HFF-Myc (cell line): ENCODE data around the gene CRYGD.
"Not testable (repeated sequence)": the region's sequence is repeated elsewhere in the genome, so short reads cannot be mapped to it uniquely, and the experiment has no call there.

Experiments used
- DNase-seq: peaks from one replicate; pipeline ENCODE4 v3.0.0-alpha.2; 2011; ENCODE audit warnings: low read depth; ENCODE audit errors: extremely low read depth
- H3K4me3 ChIP-seq: replicated peaks from 2 replicates; pipeline ENCODE4 v1.5.1; 2011; ENCODE audit warnings: low read depth, mild to moderate bottlenecking, control low read depth, low read length
- TF ChIP-seq, protein P1 (sequence below): IDR thresholded peaks from 2 replicates; pipeline ENCODE4 v1.5.1; 2012; ENCODE audit warnings: mild to moderate bottlenecking, low read depth, low read length, control low read depth; ENCODE audit errors: missing control alignments

CRYGD gene

DNA sequence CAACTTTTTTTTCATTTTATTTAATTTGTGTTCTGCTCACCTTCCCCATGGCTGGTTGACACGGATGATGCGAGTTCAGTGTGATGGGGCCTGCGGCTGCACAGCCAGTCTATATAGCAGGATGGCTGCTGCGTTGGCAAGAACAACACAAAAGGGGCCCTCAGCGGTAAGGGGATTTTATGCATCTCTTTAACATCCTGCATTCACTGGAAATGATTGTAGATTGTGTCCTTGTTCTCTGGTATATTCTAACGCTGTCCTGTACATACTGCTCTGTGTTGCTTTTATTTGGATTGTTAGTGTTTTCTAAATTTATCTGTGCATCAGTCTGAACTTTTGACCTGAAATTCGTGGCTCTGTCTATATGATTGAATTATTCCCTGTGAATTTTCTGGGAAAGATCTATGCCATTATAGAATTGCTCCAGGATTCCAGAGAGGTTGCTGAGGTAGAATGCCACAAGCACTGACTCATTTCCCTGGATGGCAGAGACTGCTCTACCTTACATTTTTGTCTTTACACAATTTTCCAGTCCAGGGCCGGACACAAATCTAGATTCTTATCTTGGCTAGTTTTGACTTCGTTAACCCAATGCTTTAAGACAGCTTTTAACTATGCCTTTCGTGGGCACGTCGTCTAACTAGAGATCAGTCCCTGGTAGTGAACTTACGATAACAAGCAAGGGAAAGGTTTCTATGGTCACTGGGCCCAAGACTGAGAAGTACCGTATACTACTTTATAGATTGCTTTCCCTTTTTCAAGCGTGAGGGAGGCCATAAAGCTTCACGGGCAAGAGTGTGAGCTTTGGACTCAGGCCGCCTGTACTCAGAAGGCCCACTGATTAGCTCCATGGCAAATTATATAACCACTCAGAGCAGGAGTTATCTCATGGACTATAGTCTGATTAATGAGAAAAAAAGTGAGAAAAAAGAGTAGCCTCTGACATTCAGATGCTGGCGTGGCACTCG, 5.7 kb upstream of the CRYGD start, which contains the start of gene CRYGC:
TSS of gene CRYGC (minus strand) at position 85 of the 968 bp plus-strand sequence. CDS start at position 49, 36 bp downstream.
- TF ChIP-seq, protein P1, sequence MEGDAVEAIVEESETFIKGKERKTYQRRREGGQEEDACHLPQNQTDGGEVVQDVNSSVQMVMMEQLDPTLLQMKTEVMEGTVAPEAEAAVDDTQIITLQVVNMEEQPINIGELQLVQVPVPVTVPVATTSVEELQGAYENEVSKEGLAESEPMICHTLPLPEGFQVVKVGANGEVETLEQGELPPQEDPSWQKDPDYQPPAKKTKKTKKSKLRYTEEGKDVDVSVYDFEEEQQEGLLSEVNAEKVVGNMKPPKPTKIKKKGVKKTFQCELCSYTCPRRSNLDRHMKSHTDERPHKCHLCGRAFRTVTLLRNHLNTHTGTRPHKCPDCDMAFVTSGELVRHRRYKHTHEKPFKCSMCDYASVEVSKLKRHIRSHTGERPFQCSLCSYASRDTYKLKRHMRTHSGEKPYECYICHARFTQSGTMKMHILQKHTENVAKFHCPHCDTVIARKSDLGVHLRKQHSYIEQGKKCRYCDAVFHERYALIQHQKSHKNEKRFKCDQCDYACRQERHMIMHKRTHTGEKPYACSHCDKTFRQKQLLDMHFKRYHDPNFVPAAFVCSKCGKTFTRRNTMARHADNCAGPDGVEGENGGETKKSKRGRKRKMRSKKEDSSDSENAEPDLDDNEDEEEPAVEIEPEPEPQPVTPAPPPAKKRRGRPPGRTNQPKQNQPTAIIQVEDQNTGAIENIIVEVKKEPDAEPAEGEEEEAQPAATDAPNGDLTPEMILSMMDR, result no peak
- DNase-seq, result no peak
- no peak within 1 kb of the TSS for H3K4me3 ChIP-seq

DNA sequence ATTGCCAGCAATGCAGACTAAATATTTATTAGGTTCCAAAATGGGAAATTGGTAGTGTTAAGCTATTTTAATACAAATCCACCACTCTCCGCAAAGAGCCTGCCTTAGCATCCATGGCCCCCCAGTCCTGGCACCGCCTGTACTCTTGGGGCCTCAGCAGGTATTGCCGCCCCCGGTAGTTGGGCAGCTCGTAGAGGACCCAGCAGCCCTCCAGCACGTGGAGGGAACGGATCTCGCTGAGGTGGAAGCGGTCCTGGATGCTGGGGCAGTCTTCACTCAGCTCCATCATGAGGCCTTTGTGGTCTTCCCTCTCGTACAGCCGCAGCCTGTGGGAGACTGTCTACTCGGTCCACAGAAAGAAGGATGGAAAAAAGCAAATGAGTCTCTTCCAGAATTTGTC, 3.8 kb upstream of the CRYGD start:
- DNase-seq, result no peak
- H3K4me3 ChIP-seq, result no peak overlapping the region
- TF ChIP-seq, protein P1, result no peak

DNA sequence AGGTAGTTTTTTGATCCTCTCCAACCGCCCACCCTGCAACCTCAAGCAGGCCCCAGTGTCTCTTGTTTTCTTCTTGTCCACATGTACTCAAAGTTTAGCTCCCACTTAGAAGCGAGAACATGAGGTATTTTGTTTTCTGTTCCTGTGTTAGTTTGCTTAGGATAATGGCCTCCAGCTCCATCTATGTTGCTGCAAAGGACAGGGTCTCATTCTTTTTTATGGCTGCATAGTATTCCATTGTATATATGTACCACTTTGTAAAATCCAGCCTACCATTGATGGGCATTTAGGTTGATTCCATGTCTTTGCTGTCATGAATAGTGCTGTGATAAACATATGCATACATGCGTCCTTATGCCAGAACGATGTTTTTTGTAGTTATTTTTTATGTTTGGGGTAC, 2.8 kb upstream of the CRYGD start:
- TF ChIP-seq, protein P1, result no peak
- no peak for DNase-seq
- no peak overlapping the region for H3K4me3 ChIP-seq

DNA sequence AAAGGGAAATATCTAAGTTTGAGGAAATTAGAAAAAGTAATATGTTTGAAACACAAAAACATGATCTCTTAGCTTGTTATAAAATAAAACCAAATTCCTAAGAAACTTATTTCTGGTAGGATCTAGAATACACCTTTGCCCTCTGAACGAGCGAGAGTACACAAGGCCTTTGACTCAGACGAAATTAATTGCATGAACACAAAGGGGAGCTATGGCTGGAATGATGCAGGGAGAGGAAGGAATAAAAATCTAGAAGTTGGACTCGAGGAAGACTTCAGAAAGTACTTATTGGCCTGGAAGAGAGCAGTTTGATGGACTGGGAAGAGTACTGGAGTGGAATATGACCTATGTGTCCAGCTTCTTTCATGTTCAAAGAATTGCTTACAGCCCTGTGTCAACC, 927 bp upstream of the CRYGD start:
- H3K4me3 ChIP-seq, result no peak overlapping the region
- DNase-seq, result no peak
- TF ChIP-seq, protein P1, result no peak

DNA sequence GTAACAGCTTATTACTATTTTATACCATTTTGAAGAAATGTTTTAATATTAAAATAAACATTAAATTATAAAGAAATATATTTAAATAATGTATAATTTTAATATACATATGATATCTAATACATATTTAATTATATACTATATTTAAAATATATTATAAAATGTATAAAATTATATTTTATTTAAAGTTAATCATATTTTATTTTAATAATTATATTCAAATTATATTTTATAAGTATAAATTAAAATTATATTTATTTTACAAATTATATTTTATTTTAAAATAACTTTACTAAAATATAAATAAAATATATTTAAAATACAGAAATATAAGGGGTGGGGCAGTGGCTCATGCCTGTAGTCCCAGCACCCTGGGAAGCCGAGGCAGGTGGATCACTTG, 2.1 kb downstream of the CRYGD start:
- TF ChIP-seq, protein P1, result no peak
- DNase-seq, result no peak
- H3K4me3 ChIP-seq, result no peak overlapping the region

DNA sequence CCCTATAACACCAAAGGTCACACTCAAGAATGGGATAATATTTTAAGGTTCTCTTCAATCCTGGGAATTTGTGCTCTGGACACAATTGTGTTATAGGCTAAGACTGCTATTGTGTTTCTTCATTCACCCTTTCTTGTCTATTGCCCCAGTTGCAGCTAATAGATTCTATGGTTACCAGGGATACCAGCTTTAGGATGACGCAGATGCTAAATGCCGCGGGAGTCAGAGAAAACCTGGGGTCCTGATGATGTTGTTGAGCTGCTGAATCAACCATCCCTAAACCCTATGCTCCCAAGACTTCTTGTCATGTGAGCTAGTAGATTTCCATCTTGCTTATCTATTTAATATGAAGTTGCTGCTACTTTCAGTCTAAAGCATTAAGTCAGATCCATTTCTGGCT, 5.4 kb downstream of the CRYGD start:
- TF ChIP-seq, protein P1, result no peak
- DNase-seq, result no peak
- no peak overlapping the region for H3K4me3 ChIP-seq

DNA sequence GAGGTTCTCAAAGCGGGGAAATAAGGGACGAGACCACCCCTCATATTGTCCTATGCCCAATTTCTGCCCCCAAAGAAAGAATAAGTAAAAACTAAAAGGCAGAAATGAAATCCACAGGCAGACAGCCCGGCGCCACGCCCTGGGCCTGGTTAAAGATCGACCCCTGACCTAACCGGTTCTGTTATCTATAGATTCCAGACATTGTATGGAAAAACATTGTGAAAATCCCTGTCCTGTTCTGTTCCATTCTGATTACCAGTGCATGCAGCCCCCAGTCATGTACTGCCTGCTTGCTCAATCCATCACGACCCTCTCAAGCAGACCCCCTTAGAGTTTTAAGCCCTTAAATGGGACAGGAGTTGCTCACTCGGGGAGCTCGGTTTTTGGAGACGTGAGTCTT, 6.9 kb downstream of the CRYGD start:
- DNase-seq, H3K4me3 ChIP-seq: not testable (repeated sequence)
